HG02981 (cell line): ENCODE data around the gene WDR48.

Experiments
- ATAC-seq: cut with Tn5 transposase; IDR thresholded peaks from one replicate; pipeline ENCODE4 v1.9.1; 2021; ENCODE audit warnings: mild to moderate bottlenecking, moderate library complexity; ENCODE audit not compliant: unreplicated experiment

WDR48 gene

DNA sequence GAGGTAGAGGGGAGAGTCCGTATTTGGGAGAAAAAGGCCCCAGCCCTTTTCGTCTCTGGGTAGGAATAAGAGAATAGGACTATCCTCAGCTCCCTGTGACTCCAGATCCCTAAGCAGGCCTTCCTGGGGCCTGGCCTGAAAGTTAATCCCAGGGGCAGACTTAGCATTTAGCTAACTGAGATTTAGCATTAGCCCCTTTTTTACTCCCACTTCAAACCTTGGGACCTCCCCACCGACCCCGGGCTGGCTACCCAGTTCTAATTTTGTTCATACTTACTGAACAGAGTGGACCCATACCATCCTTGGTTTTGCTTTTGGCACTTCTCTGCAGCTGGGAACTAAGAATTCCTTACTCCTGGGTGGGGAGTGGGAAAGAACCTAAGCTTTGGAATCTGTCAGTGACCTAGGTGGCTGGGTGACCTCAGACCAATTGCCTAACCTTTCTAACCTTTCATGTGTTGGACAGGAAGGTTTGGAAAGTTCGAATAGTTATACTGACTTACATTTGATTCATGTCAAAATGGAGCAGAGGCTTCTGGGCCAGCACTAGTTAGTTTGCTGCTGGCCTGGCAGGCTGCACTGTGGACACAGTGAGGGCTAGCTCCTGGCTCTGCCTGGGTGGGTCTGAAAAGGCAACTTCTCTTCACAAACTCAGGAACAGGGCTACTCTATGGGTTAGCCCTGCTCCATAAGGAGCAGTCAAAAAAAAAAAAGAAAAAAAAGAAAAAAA lies 67.3 kb downstream of the WDR48 start:
- ATAC-seq: no peak

DNA sequence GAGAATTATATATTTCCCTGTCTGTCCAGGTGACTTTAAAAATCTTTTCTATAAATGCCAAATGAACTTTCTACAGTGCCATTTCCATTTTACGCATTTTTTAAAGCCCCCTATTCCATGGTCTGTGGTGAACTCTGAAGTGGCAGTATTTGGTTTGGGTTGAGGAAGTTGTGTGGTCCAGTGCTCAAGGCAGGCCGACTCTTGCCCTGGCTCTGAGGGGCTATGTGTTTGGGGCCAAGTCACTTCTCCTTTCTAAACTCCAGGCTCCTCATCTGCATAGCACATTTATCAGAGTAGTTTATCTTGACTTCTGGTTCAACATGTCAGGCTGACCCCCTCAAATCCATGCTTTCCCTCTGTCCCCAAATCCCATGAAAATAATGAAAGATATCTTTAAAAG lies 69.8 kb downstream of the WDR48 start:
- ATAC-seq: no peak

DNA sequence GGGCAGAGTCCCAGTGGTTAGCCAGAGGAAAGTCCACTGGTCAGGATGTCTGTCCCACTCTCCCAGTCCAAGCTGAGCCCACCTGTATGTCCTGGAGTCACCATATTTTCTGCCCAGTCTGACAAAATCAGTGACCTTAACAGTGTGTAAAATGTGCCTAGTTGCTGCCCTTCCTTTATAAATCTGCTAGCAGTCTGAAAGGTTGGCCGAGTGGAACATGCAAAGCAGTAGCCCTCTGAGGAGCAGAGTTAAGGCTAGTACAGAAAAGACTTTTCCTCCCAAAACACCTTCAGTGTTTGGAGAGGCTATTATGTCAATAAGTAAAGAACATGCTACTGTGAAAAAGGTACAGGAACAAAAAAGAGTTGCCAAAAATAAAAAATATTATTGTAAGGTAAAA lies 71.0 kb downstream of the WDR48 start:
- ATAC-seq: no peak

DNA sequence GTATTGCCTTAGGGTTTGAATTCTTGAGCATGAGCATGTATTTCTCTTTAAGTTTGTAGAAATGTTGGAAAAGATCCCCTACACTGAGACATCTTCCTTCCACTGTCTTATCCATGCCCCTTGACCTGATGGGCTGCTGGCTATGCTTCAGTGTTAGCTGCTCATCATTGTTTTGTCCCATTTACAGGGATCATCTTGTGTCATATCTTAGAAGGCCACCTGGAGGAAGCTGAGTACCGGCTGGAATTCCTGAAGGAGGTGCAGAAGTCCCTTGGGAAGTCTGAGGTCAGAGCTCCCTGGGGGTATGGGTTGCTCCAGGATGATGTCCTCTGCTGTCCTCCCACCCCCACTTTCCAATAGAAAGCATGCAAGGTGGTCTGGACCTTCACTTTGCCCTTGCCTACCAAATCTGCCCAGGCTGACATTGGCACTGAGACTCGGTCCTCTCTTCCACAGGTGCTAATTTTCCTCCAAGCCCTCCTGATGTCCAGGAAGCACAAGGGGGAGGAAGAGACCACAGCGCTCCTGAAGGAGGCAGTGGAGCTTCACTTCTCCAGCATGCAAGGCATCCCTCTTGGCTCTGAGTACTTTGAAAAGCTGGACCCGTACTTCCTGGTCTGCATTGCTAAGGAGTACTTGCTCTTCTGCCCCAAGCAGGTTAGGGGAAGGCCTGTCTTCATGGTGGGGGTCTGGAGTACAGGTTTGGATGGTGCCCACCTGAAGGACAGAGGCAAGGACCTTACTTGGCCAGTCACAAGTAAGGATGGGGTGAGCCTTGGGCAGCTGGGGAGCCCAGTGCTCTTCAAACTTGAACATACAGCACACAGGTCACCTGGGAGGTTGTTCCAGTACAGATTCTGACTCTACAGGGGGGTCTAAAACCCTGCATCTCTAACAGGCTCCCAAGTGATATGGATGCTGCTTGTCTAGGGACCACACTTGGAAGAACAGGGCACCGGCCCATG lies 73.3 kb downstream of the WDR48 start:
- ATAC-seq: no peak

DNA sequence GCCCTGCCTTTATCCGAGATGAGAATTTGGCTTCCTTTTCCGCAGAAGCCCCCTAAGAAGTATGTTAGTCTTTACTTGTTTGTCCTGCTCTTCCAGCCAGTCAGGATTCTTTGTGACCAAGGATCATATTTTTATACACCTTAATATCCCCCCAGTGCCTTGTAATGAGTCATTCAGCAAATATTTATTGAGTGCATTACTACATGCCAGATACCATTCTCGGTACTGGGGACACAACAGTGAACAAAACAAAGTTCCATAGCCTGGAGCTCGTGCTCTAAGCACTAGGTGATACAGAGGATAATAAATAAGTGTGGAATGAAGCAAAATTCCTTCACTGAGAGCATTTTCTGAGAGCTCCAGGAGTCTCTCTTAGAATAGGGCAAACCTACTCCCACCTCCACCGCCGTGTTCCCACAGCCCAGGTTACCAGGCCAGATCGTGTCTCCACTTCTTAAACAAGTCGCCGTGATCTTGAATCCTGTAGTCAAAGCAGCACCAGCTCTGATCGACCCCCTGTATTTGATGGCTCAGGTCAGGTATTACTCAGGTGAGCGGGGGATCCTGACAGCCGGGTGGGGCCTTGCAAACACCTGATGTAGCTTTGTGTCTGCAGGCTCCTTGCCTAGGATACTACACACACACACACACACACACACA lies 74.2 kb downstream of the WDR48 start:
- no peak for ATAC-seq

DNA sequence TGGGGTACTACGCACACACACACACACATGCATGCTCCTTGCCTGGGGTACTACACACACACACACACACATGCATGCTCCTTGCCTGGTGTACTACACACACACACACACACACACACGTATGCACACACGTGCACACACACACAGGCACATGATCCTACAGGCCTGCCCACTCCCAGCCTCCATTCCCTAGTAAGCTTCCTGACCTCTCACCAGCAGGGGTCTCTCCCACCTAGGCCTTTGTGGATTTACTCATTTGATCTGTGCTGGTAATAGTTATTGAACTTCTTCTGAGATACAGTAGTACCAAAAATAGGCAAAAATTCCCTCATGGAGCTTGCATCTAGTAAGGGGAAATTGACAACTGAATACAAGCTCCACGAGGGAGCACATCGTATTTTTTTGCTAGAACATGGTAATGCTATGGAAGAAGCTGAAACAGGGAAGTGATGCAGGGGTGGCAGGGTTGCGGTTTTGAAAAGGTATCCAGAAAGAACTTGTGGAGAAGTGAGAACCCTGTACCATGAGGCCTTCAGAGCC lies 74.8 kb downstream of the WDR48 start:
- ATAC-seq: no peak

DNA sequence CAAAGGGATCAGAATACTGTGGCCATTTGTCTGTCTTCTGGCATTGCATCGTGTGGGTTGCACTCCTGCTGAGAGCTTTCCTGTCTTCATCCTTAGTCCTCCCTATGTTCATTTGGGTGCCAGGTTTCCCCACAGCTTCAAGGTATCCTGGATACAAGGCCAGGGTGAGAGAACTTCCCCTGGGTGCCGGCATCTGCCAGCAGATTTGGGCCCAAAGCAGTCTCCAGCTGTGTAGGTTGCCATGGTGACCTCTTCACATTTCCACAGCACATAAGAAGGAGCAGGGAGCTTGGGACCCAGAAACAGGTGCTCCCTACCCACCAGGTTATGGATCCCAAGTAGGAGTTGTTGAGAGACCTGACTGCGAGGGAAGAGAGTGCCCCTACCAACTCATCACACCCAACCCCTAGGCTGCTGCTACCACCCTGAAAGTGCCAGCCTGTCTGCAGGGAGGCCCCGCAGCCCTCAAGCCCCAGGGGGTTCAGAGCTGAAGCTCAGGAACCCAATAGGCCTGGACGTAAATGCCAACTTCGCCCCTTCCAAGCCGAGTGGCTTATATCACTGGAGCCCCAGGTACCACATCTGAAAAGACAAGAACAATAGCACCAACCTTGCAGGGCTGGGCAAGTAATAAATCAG lies 75.6 kb downstream of the WDR48 start:
- ATAC-seq: no peak

DNA sequence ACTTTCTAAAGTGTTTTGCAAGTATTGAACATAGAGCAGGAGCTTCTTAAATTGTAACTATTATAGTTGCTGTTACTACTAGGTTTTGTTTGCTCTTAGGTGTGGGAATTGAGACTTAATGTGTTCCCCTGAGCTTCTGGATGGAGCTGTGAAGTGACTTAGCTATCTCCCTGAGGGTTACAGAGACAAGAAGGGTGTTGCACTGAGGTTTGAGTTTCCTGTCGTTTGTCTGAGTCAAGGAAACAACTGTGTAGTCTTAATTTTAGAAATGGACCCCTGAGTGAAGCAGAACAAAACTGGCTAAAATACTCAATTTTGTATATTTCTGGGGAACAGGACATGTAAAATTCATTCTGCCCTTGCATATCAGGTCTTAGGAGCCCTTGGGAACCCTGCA lies 76.1 kb downstream of the WDR48 start:
- ATAC-seq: no peak

DNA sequence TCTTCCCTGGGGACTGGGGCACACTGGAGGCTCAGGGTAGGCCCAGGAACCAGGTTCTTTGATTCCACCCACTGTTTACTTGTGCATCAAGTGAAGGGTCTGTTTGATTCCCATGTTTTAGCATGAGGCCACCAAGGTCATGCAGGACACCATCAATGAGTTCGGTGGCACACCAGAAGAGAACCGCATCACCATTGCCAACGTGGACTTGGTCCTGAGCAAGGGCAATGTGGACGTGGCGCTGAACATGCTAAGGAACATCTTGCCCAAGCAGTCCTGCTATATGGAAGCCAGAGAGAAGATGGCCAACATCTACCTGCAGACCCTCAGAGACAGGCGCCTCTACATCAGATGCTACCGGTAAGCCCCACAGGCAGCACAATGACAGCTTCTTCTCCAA lies 77.1 kb downstream of the WDR48 start:
- ATAC-seq: no peak

DNA sequence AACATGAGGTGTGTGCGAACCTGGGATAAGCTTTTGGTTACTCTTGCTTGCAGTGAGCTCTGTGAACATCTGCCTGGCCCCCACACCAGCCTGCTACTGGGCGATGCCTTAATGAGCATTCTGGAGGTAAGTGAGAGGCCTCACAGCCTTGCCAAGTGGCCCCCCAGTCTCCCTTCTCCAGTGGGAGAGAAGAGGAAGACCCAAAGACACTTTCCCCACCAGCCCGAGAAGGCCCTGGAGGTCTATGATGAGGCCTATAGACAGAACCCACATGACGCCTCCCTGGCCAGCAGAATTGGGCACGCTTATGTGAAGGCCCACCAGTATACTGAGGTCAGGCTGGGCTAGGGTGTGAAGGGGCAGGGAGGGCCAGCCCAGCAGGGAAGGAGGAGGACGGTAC lies 78.2 kb downstream of the WDR48 start:
- no peak for ATAC-seq

DNA sequence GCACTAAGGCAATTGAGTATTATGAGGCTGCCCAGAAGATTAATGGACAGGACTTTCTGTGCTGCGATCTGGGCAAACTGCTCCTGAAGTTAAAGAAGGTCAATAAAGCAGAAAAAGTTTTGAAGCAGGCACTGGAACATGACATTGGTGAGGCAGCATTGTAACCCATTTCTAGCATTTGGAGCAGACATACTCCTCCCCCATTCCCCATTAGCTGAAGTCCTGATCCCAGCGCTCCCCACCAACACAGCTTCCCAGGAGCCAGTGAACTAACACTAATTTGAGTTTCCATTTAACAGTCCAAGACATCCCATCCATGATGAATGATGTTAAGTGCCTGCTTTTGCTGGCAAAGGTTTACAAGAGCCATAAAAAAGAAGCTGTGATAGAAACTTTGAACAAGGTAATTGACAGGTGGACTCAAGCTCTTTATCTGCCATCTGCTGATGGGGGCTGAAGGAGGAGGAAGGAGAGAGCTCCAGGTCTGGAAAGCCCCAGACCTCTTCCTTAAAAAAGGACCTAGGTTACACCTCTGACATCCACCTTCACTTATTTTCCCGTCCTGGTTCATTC lies 79.0 kb downstream of the WDR48 start:
- no peak for ATAC-seq

DNA sequence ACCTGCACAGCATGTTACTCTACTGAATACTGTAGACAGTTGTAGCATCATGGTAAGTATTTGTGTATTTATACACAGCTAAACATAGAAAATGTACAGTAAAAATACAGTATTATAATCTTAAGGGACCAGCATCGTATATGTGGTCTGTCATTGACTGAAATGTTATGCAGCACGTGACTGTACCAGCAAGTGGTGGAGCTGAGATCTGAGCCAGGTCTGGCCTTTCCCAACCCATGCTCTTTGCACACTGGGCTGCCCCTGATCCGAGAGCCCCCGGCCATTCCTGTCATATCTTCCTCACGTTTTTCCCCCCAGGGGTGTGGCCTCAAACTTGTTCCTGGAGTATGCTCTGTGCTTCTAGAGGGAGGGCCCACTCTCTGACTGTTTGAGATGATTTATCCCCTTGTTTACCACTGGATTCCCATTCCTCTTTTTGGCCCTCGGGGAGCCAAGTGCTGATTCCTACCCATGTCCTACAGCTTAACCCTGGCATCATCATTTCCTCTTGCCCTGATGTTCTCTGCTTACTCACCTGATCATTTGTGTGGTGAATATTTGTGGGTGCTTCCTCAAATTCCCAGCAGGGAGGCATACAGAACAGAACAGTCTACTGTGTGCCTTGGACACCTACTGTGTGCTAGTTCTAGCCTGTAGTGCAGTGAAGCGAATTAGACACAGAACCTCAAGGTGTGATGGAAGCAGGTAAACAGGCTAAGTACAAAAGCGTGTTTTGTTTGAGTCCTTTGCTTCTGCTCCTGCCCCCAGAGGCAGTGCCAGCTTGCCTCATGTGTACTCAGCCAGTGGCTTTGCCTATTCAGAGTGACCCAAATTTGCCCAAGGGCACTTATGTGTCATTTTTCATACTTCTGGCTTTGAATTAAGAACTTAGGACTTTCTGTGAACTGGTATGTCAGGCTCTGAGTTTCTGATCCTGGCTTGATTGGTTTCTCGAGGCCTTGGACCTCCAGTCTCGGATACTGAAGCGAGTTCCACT lies 80.6 kb downstream of the WDR48 start:
- ATAC-seq: no peak

DNA sequence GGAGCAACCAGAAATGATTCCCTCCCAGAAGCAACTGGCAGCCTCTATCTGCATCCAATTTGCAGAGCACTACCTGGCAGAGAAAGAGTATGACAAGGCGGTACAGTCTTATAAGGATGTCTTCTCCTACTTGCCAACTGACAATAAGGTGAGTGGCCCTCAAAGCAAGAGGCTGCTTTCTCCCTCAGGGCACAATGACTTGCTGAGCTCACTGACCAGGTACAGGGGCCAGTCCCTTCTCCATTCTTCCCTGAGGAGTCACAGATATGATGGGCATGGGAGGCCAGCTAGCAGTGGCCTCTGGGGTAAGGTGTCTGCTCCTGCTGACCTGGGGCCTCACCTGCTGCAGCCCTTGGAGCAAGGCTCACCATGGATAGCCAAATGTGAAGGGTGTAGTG lies 81.3 kb downstream of the WDR48 start:
- no peak for ATAC-seq

DNA sequence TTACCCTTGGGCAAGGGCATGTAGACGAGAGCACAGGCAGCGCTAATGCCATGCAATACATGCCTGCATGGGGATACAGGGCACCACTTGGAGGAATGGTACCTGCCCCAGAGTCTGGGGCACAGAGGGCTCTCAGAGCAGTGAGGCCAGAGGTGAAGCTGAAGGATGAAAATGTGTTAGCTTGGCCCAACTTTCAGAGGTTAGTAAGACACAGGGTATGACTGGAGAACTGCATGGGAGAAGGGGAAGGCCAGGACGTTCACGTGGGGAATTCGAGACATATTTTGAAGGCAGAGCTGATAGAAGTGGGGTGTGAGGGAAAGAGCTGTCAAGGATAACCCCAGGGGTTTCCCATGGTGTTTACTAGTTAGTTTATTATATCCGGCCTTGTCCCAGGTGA lies 82.0 kb downstream of the WDR48 start:
- no peak for ATAC-seq

DNA sequence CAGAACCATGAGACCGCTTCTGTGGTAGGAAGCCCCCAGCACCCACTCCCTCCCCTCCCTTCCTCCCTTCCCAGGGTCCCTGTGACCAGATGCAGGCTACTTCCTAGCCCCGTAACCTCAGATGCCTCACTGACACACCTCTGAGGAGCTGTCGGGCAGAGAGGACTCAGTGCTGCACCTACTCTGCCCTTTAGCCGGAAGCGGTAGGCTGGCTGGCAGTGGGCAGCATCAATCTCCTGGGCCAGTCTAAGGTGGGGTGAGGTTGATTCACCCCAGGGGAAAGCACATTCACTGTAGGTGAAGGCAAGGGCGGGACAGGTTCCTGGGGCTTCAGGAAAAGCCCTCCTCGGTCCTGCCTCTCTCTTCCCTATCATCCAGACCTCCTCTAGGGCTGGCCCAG lies 82.5 kb downstream of the WDR48 start:
- no peak for ATAC-seq

DNA sequence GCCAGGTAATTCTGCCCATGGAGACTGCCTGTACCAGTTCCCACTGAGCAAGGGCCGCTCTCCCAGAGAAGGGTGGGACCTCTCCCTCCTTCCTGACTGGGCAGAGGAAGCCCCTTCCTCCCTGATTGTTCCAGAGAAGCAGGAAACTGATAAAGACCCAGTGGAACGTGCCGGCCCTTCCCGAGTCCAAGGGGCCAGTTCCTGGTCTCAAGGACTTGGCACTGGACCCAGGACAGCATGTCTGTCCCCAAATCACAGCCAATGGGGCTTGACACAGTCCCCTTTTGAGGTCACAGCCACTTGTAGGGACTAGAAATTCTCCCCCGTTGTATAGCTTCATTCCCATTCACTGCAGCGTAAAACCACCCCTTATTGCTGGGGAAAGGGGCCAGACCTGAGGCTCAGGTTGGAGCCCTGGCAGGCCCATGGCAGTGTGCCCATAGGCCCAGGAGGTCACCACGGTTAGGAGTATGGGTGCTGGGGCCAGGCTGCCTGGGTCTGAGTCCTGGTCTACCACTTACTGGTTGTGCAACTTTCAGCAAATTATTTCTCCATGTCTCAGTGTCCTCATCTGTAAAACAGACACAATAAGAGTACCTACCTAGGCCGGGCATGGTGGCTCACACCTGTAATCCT lies 83.5 kb downstream of the WDR48 start:
- no peak for ATAC-seq

DNA sequence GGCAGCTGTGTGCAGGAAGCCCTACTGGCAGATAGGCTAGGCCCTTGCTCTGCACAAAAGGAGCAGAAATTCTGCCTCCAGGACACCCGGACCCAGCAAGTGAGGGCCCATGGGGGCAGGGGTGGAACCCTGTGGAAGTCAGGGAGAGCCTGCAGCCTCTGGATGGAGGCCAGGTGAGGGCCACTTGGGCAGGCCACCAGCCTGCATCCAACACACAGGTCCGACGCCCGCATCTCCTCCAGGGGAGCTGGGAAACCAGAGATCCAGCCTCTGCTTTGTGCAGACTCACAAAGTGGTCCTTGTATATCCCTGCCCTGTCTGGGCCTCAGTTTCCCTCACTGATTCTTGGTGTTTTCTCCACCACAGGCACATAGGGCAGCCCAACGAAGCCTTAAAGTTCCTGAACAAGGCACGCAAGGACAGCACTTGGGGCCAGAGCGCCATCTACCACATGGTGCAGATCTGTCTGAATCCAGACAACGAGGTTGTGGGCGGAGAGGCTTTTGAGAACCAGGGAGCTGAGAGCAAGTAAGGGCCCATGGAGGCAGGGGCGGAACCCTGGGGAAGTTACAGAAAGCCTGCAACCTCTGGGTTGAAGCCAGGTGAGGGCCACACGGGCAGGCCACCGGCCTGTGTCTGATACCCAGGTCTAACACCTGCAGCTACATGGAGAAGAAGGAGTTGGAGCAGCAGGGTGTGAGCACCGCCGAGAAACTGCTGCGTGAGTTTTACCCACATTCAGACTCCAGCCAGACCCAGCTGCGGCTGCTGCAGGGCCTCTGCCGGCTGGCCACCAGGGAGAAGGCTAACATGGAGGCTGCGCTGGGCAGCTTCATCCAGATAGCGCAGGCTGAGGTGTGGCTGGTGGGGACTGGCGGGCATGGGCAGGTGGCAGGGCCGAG lies 85.0 kb downstream of the WDR48 start:
- ATAC-seq: no peak

DNA sequence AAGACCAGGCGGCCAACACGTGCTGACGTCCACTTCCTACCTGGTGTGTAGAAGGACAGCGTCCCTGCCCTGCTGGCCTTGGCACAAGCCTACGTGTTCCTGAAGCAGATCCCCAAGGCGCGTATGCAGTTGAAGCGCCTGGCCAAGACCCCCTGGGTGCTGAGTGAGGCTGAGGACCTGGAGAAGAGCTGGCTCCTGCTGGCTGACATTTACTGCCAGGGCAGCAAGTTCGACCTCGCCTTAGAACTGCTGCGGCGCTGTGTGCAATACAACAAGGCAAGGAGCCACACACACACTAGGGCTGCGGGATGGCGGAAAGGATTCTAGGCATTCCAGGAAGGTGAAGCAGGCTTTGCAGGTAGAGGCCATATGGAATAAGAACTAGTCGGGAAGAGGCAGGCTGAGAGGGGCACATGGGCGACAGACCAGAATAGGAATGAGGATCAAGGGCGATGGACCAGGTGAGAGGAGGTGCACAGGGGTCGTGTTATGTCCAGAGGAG lies 85.7 kb downstream of the WDR48 start:
- no peak for ATAC-seq
